Measurements from ENCODE around the gene PPP1R12C.

The PPP1R12C gene

DNA sequence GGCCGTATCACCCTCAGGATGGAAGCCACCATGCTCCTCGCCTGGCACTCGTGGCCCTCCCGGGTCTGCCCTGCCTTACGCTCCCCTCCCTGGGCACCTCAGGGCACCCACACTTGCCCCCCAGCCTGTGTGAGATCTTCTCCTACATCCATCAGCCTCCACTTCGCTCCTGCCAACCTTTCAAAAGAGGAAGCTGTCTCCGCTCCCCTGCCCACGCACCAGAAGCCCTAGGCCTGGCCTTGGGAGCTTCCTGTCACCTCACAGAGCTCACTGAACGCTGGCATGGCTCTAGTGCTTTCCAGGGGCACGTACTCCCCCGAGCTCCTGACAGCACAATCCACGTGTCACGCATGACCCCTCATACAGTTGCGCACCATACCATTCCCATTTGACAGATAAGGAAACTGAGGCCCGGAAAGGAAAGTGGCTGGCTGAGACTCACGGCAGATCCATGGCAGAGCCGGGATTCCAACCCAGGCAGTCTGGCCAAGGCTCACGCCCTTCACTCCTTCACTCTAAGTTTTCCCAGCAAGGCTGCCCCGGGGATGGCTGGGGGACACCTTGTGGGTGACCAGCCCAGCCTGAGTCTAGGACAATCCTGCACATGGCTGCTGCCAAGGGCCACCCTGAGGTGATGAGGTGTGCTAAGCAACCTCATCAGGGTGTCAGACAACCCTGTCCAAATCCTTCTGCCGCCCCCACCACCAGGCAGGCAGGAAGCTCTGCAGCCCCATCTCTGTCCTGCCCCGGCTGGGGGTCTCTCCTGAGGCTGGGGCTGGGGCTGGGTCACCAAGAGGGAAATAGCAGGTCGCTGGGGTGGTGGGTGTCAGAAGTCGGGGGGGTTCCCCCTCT lies 19.3 kb downstream of the PPP1R12C start:
- no peaks in the 10 kb centered on the region for H4K20me1 ChIP-seq (ENCODE audit: insufficient read depth, low read length, poor library complexity, severe bottlenecking)
- TF ChIP-seq, protein P1, sequence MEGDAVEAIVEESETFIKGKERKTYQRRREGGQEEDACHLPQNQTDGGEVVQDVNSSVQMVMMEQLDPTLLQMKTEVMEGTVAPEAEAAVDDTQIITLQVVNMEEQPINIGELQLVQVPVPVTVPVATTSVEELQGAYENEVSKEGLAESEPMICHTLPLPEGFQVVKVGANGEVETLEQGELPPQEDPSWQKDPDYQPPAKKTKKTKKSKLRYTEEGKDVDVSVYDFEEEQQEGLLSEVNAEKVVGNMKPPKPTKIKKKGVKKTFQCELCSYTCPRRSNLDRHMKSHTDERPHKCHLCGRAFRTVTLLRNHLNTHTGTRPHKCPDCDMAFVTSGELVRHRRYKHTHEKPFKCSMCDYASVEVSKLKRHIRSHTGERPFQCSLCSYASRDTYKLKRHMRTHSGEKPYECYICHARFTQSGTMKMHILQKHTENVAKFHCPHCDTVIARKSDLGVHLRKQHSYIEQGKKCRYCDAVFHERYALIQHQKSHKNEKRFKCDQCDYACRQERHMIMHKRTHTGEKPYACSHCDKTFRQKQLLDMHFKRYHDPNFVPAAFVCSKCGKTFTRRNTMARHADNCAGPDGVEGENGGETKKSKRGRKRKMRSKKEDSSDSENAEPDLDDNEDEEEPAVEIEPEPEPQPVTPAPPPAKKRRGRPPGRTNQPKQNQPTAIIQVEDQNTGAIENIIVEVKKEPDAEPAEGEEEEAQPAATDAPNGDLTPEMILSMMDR (conservative IDR thresholded peaks at IDR 0.05; ENCODE audit: low read length), result no peak
- no peak for TF ChIP-seq EZH2phosphoT487 (IDR thresholded peaks at IDR 0.05; ENCODE audit: borderline replicate concordance)

DNA sequence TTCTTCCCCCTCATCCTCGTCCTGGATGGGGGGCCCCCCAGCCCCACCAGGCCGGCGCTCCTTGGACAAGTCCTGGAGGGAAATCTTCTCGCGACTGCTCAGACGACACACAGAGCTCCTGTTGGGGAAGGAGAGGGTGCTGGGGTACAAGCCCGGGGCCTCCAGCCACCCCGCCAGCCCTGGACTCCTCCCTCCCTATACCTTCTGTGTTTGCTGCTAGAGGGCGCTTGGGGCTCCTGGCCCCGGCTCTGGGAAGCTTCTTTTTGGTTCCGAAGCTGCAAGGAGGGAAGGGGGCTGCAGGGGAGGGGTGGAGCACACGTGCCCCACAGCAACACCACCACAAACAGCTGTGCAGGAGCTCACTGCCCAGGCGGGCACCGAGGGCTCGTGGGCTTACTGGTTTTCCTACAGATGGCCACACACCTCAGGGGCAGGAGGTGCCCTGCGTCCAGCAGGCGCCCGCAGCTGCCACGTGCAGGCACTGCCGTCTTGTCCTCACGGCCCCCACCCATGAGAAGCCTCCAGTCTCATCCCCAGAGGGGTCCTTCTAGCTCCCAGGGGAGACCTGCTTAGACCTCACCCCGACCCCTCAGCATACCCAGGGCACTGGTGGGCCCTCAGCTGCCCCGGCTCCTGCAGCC lies 21.3 kb downstream of the PPP1R12C start:
- Histone ChIP-seq H3K9ac (ENCODE audit: low read depth, low read length, poor library complexity, severe bottlenecking) (no peak overlapping the region), H3F3A (ENCODE audit: low read depth) (no peaks in the 10 kb centered on the region), H3K9me3 (ENCODE audit: insufficient read depth, low read depth, low read length) (no peaks in the 10 kb centered on the region), H2AFZ (ENCODE audit: low read length) (no peak overlapping the region), H4K20me1 (ENCODE audit: insufficient read depth, low read length, poor library complexity, severe bottlenecking) (no peaks in the 10 kb centered on the region), H3K4me3 (ENCODE audit: low read length, poor library complexity, severe bottlenecking) (no peak overlapping the region), H3K27me3 (ENCODE audit: insufficient read depth, low read length, poor library complexity, severe bottlenecking) (no peaks in the 10 kb centered on the region), H3K4me1 (ENCODE audit: insufficient read depth, low read length, poor library complexity, severe bottlenecking) (no peaks in the 10 kb centered on the region), H3K4me2 (ENCODE audit: low read depth, low read length, poor library complexity, severe bottlenecking) (no peak overlapping the region), H3K36me3 (ENCODE audit: insufficient read depth, low read length) (peaks cover 15% of the 10 kb centered on the region; the same call in 1 of the 2 replicates), H3K9me2 (replicated peaks; ENCODE audit: low read depth, low read length) (no peaks in the 10 kb centered on the region), H3K79me2 (ENCODE audit: insufficient read depth, low read length) (no peaks in the 10 kb centered on the region)
- TF ChIP-seq, protein P1 (conservative IDR thresholded peaks at IDR 0.05; ENCODE audit: low read length), result no peak
- no peak for TF ChIP-seq EZH2phosphoT487 (IDR thresholded peaks at IDR 0.05; ENCODE audit: borderline replicate concordance)

More for the DNA sequence above, 19.3 kb downstream of the PPP1R12C start:
- H3K9me3 ChIP-seq (ENCODE audit: insufficient read depth, low read depth, low read length), result no peaks in the 10 kb centered on the region
- H3K4me1 ChIP-seq (ENCODE audit: insufficient read depth, low read length, poor library complexity, severe bottlenecking), result no peaks in the 10 kb centered on the region
- H3K79me2 ChIP-seq (ENCODE audit: insufficient read depth, low read length), result no peaks in the 10 kb centered on the region
- no peak overlapping the region for H3K9ac ChIP-seq (ENCODE audit: low read depth, low read length, poor library complexity, severe bottlenecking)
- H3F3A ChIP-seq (ENCODE audit: low read depth), result no peaks in the 10 kb centered on the region
- H3K4me3 ChIP-seq (ENCODE audit: low read length, poor library complexity, severe bottlenecking), result no peak overlapping the region
- H3K27me3 ChIP-seq (ENCODE audit: insufficient read depth, low read length, poor library complexity, severe bottlenecking), result no peaks in the 10 kb centered on the region
- H2AFZ ChIP-seq (ENCODE audit: low read length), result no peak overlapping the region
- H3K36me3 ChIP-seq (ENCODE audit: insufficient read depth, low read length), result peaks cover 19% of the 10 kb centered on the region; the same call in 1 of the 2 replicates
- H3K4me2 ChIP-seq (ENCODE audit: low read depth, low read length, poor library complexity, severe bottlenecking), result no peak overlapping the region
- H3K9me2 ChIP-seq (replicated peaks; ENCODE audit: low read depth, low read length), result no peaks in the 10 kb centered on the region

DNA sequence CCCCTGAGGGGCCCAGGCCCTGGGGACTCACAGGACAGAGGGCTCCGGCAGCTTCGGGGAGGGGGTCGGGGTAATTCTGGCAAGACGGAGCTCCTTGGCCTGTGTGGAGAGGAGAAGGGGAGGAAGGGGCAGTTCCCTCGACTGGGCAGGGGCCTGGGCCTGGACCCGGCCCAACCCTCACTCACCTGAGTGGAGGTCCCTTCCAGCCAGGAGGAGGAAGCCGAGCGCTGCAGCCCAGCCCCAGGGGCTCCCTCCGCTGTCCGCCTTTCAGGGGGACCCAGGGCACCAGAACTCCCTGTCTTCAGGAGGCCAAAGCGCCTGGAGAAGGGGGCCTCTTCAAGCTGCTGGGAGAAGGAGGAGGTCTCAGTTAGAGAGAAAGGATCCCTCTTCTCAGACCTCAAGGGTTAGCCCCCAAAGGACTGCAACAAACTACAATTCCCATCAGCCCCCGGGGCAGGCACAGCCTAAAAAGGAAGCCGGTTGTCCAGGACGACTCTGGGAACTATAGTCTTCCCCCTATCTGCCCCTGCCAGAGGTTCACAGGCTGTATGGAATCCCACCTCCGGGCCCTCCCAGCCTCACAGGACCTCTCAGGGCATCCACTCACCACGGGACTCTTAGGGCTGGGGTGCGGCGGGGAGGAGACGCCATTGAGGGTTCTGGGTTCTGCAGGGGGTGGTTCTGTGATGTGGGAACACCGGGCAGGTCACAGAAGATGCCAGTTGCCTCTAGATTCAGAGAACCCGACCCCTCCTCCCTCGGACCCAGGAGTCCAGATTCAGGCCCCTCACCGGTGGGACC lies 22.0 kb downstream of the PPP1R12C start:
- H3K4me3 ChIP-seq (ENCODE audit: low read length, poor library complexity, severe bottlenecking), result no peak overlapping the region
- H3K36me3 ChIP-seq (ENCODE audit: insufficient read depth, low read length), result peaks cover 22% of the 10 kb centered on the region; the same call in 1 of the 2 replicates
- H3K9me2 ChIP-seq (replicated peaks; ENCODE audit: low read depth, low read length), result no peaks in the 10 kb centered on the region
- no peak overlapping the region for H3K4me2 ChIP-seq (ENCODE audit: low read depth, low read length, poor library complexity, severe bottlenecking)
- H4K20me1 ChIP-seq (ENCODE audit: insufficient read depth, low read length, poor library complexity, severe bottlenecking), result no peaks in the 10 kb centered on the region
- no peak overlapping the region for H2AFZ ChIP-seq (ENCODE audit: low read length)
- no peak overlapping the region for H3K9ac ChIP-seq (ENCODE audit: low read depth, low read length, poor library complexity, severe bottlenecking)
- no peaks in the 10 kb centered on the region for H3K9me3 ChIP-seq (ENCODE audit: insufficient read depth, low read depth, low read length)
- H3K27me3 ChIP-seq (ENCODE audit: insufficient read depth, low read length, poor library complexity, severe bottlenecking), result no peaks in the 10 kb centered on the region
- H3K79me2 ChIP-seq (ENCODE audit: insufficient read depth, low read length), result no peaks in the 10 kb centered on the region
- TF ChIP-seq EZH2phosphoT487 (IDR thresholded peaks at IDR 0.05; ENCODE audit: borderline replicate concordance), result no peak
- TF ChIP-seq, protein P1 (conservative IDR thresholded peaks at IDR 0.05; ENCODE audit: low read length), result no peak
- H3F3A ChIP-seq (ENCODE audit: low read depth), result no peaks in the 10 kb centered on the region
- no peaks in the 10 kb centered on the region for H3K4me1 ChIP-seq (ENCODE audit: insufficient read depth, low read length, poor library complexity, severe bottlenecking)

All from Loucy (cell line).